IMR-90 (cell line): ENCODE measurements around the gene STARD7. TPM values are rescaled to one million over a fixed set of nuclear protein-coding genes. Genes with fewer than 3 reads are reported as not detected.

ENCODE experiments used
- ATAC-seq: fragments of 200-7000 bp; cut with Tn5 transposase; 2 replicates; pipeline ENCODE4 v1.9.1; 2020; ENCODE audit warnings: low read depth, mild to moderate bottlenecking, moderate library complexity
- BruUV-seq: library from RNA; stranded (reverse); fragments of 400-500 nt; replicated peaks from 2 replicates; lab custom pipeline; 2021; lab: Mats Ljungman, UMichigan
- CTCF ChIA-PET: fragments of 300-600 bp; formaldehyde crosslinking; extraction: SDS; loops from one replicate; lab custom pipeline; 2021; ENCODE audit warnings: antibody characterized with exemption; lab: Yijun Ruan, JAX
- POLR2A ChIA-PET: fragments of 300-600 bp; sonication (Branson Sonifier 250); formaldehyde crosslinking; loops from one replicate; lab custom pipeline; 2022; ENCODE audit warnings: antibody characterized with exemption; ENCODE audit not compliant: unreplicated experiment; lab: Charles Lee
- DNase-seq: peaks from one replicate; pipeline ENCODE4 v3.0.0; 2013
- H2AFZ ChIP-seq: replicated peaks from 2 replicates; pipeline ENCODE3; 2013; ENCODE audit warnings: low read length, mild to moderate bottlenecking; ENCODE audit not compliant: poor library complexity
- H2AK5ac ChIP-seq: 2 replicates; pipeline ENCODE4 v1.6.1; 2013; ENCODE audit warnings: low read depth, low read length, inconsistent platforms
- H2AK9ac ChIP-seq: replicated peaks from 2 replicates; pipeline ENCODE3; 2013; ENCODE audit warnings: mild to moderate bottlenecking, low read depth, low read length, moderate library complexity; ENCODE audit not compliant: poor library complexity
- H2BK120ac ChIP-seq: 2 replicates; pipeline ENCODE4 v1.6.1; 2013; ENCODE audit warnings: low read depth, low read length, inconsistent platforms
- H2BK15ac ChIP-seq: 3 replicates; pipeline ENCODE4 v1.6.1; 2013; ENCODE audit warnings: low read depth, low read length, inconsistent platforms
- H2BK20ac ChIP-seq: 2 replicates; pipeline ENCODE4 v1.6.1; 2013; ENCODE audit warnings: low read depth, mild to moderate bottlenecking, inconsistent platforms, low read length, moderate library complexity
- H2BK5ac ChIP-seq: 2 replicates; pipeline ENCODE4 v1.6.1; 2013; ENCODE audit warnings: mild to moderate bottlenecking, low read depth, low read length, inconsistent platforms; ENCODE audit not compliant: poor library complexity, severe bottlenecking
- H3K14ac ChIP-seq: replicated peaks from 2 replicates; pipeline ENCODE4 v1.6.1; 2013; ENCODE audit warnings: low read depth, low read length, inconsistent platforms
- H3K18ac ChIP-seq: 2 replicates; pipeline ENCODE4 v1.6.1; 2013; ENCODE audit warnings: low read depth, low read length, control low read depth
- H3K23ac ChIP-seq: 2 replicates; pipeline ENCODE4 v1.6.1; 2013; ENCODE audit warnings: low read depth, low read length, inconsistent platforms
- H3K27ac ChIP-seq: 2 replicates; pipeline ENCODE4 v1.5.1; 2013; ENCODE audit warnings: mild to moderate bottlenecking, control low read depth, low read length; ENCODE audit not compliant: insufficient read depth
- H3K27me3 ChIP-seq: 2 replicates; pipeline ENCODE4 v1.6.1; 2013; ENCODE audit warnings: low read length; ENCODE audit not compliant: control insufficient read depth, insufficient read depth
- H3K36me3 ChIP-seq: 2 replicates; pipeline ENCODE4 v1.6.1; 2013; ENCODE audit warnings: low read length, mixed read lengths; ENCODE audit not compliant: control insufficient read depth, insufficient read depth
- H3K4ac ChIP-seq: 2 replicates; pipeline ENCODE4 v1.6.1; 2013; ENCODE audit warnings: low read depth, low read length, inconsistent platforms
- H3K4me1 ChIP-seq: 2 replicates; pipeline ENCODE4 v1.6.1; 2013; ENCODE audit warnings: low read length, mixed read lengths; ENCODE audit not compliant: control insufficient read depth, insufficient read depth
- H3K4me2 ChIP-seq: 2 replicates; pipeline ENCODE4 v1.6.1; 2013; ENCODE audit warnings: low read depth, mild to moderate bottlenecking, control low read depth, low read length, moderate library complexity
- H3K4me3 ChIP-seq: 2 replicates; pipeline ENCODE4 v1.5.1; 2013; ENCODE audit warnings: low read depth, mild to moderate bottlenecking, control low read depth, low read length, moderate library complexity; ENCODE audit not compliant: insufficient read depth
- H3K56ac ChIP-seq: 2 replicates; pipeline ENCODE4 v1.6.1; 2013; ENCODE audit warnings: low read length, inconsistent platforms; ENCODE audit not compliant: insufficient read depth; ENCODE audit errors: extremely low read depth
- H3K79me1 ChIP-seq, 2 experiments: 2 replicates each; pipeline ENCODE4 v1.6.1; 2013; ENCODE audit warnings: low read length in 2 of 2, inconsistent platforms in 1 of 2, low read depth in 1 of 2
- H3K9ac ChIP-seq: 2 replicates; pipeline ENCODE4 v1.6.1; 2013; ENCODE audit warnings: low read depth, low read length, control low read depth
- H3K9me1 ChIP-seq: 2 replicates; pipeline ENCODE4 v1.6.1; 2013; ENCODE audit warnings: low read length, inconsistent platforms; ENCODE audit not compliant: insufficient read depth
- H3K9me3 ChIP-seq: 2 replicates; pipeline ENCODE4 v1.6.1; 2013; ENCODE audit warnings: low read length; ENCODE audit not compliant: control insufficient read depth, insufficient read depth
- H4K20me1 ChIP-seq: 2 replicates; pipeline ENCODE4 v1.6.1; 2013; ENCODE audit warnings: low read length, inconsistent platforms; ENCODE audit not compliant: insufficient read depth
- H4K5ac ChIP-seq: 2 replicates; pipeline ENCODE4 v1.6.1; 2013; ENCODE audit warnings: mild to moderate bottlenecking, low read depth, low read length, control low read depth
- H4K8ac ChIP-seq, 2 experiments: 2 replicates each; pipeline ENCODE4 v1.6.1; 2013; ENCODE audit warnings: low read depth in 2 of 2, low read length in 2 of 2, control low read depth in 1 of 2, inconsistent platforms in 1 of 2
- H4K91ac ChIP-seq: 2 replicates; pipeline ENCODE4 v1.6.1; 2013; ENCODE audit warnings: low read depth, low read length, inconsistent platforms; ENCODE audit not compliant: insufficient read depth
- BHLHE40 ChIP-seq: fragments of 150-350 bp; IDR thresholded peaks from 2 replicates; pipeline ENCODE4 v1.6.1; 2016; ENCODE audit warnings: mild to moderate bottlenecking, low read depth, low read length
- CEBPB ChIP-seq: IDR thresholded peaks from 2 replicates; pipeline ENCODE4 v1.6.1; 2012; ENCODE audit warnings: low read depth, low read length, improper control_type of control experiment
- CHD1 ChIP-seq: IDR thresholded peaks from 2 replicates; pipeline ENCODE4 v1.6.1; 2012; ENCODE audit warnings: low read depth, low read length, improper control_type of control experiment
- CTCF ChIP-seq: conservative IDR thresholded peaks from 2 replicates; pipeline ENCODE4 v1.5.1; 2012; ENCODE audit warnings: mild to moderate bottlenecking, low read depth, low read length, improper control_type of control experiment
- FOS ChIP-seq: fragments of 150-350 bp; IDR thresholded peaks from 2 replicates; pipeline ENCODE4 v1.6.1; 2016; ENCODE audit warnings: low read depth, low read length
- MAFK ChIP-seq: IDR thresholded peaks from 2 replicates; pipeline ENCODE4 v1.6.1; 2012; ENCODE audit warnings: low read depth, low read length, improper control_type of control experiment
- MAZ ChIP-seq: IDR thresholded peaks from 2 replicates; pipeline ENCODE4 v1.6.1; 2012; ENCODE audit warnings: low read depth, mild to moderate bottlenecking, low read length, improper control_type of control experiment, moderate library complexity, borderline replicate concordance
- MXI1 ChIP-seq: IDR thresholded peaks from 2 replicates; pipeline ENCODE4 v1.6.1; 2012; ENCODE audit warnings: low read depth, mild to moderate bottlenecking, low read length, moderate library complexity, borderline replicate concordance
- NFE2L2 ChIP-seq: fragments of 150-350 bp; IDR thresholded peaks from 2 replicates; pipeline ENCODE4 v1.6.1; 2016; ENCODE audit warnings: low read depth, mild to moderate bottlenecking, low read length
- POLR2A ChIP-seq: IDR thresholded peaks from 2 replicates; pipeline ENCODE4 v1.6.1; 2012; ENCODE audit warnings: mild to moderate bottlenecking, low read depth, low read length
- RAD21 ChIP-seq: IDR thresholded peaks from 2 replicates; pipeline ENCODE4 v1.6.1; 2012; ENCODE audit warnings: low read length, improper control_type of control experiment
- RCOR1 ChIP-seq: IDR thresholded peaks from 2 replicates; pipeline ENCODE4 v1.6.1; 2012; ENCODE audit warnings: mild to moderate bottlenecking, low read length, improper control_type of control experiment; ENCODE audit not compliant: insufficient replicate concordance
- RFX5 ChIP-seq: IDR thresholded peaks from 2 replicates; pipeline ENCODE4 v1.8.0; 2012; ENCODE audit warnings: low read depth, mild to moderate bottlenecking, low read length, moderate library complexity
- SMC3 ChIP-seq: fragments of 150-350 bp; IDR thresholded peaks from 2 replicates; pipeline ENCODE4 v1.6.1; 2016; ENCODE audit warnings: low read depth, mild to moderate bottlenecking, antibody characterized with exemption, low read length, moderate library complexity
- WGBS, 2 experiments: methylation state at CpG; one replicate each; pipeline versions ENCODE4 v1.1.5 to v1.1.7; 2013; ENCODE audit warnings: missing lambda C conversion rate in 2 of 2; ENCODE audit not compliant: insufficient read length in 1 of 2; ENCODE audit errors: extremely low coverage in 2 of 2; 5-methylcytosine and 5-hydroxymethylcytosine counted together
- dilution Hi-C: fragments of 300-500 bp; cut with HindIII; formaldehyde crosslinking; loops from one replicate; pipeline ENCODE4 v1.14.3; 2018; ENCODE audit warnings: low sequenced_read_pairs; ENCODE audit not compliant: unreplicated experiment
- in situ Hi-C: fragments of 300-500 bp; cut with MboI; formaldehyde crosslinking; loops from 3 replicates; pipeline ENCODE4 v1.14.3; 2019; ENCODE audit warnings: low sequenced_read_pairs, inconsistent platforms, mixed read lengths
- intact Hi-C: fragments of 100-400 bp; cut with micrococcal nuclease; formaldehyde crosslinking; loops from 2 replicates; pipeline ENCODE4 v1.10.0; 2022
- polyA plus RNA-seq, 3 experiments: library from polyadenylated mRNA; depleted of rRNA; stranded (reverse); fragments of >200 nt; gene quantifications; 2 replicates each; pipeline ENCODE4 v1.2.3, GENCODE V29; 2012; ENCODE audit warnings: low replicate concordance in 1 of 3
- total RNA-seq: library from RNA; depleted of rRNA; stranded (reverse); fragments of >200 nt; gene quantifications from 2 replicates; pipeline ENCODE4 v1.2.3, GENCODE V29; 2012
- TF ChIP-seq, protein P1 (sequence below): fragments of 150-350 bp; IDR thresholded peaks from 2 replicates; pipeline ENCODE4 v1.6.1; 2017; ENCODE audit warnings: mild to moderate bottlenecking, antibody characterized with exemption, low read length, low read depth
- TF ChIP-seq, protein P2 (sequence below): fragments of 150-350 bp; IDR thresholded peaks from 2 replicates; pipeline ENCODE4 v1.6.1; 2016; ENCODE audit warnings: low read depth, mild to moderate bottlenecking, low read length, moderate library complexity, borderline replicate concordance

STARD7 gene
- total and polyA plus RNA-seq, 2 of the 4 experiments (the other 2 are of a cell fraction) = 61.7 to 138 TPM

DNA sequence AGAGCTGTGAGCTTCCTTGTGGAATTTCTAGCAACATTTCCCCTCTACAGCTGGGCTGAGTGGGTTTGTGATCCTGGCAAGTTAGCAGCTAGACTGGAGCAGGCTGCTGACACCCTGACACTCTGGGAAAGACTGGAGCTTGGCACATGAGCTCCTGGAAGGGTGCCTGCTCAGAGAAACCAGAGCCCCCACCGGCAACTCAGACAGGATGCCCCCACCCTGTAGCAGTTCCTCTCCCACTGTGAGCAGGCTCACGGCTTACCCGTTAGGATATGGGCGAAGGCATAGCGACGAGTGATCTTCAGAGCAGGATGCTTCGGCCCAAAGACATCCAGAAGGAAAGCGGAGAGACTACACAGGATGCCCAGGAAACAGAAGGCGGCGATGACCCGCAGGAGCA is 45.9 kb upstream of the STARD7 start:
- H3K9ac ChIP-seq = no peak overlapping the region
- ATAC-seq (no peak), DNase-seq (no peak)
- no peak for TF ChIP-seq BHLHE40
- no peak for TF ChIP-seq CTCF
- no peak for TF ChIP-seq FOS
- TF ChIP-seq SMC3 = no peak
- TF ChIP-seq, protein P1, sequence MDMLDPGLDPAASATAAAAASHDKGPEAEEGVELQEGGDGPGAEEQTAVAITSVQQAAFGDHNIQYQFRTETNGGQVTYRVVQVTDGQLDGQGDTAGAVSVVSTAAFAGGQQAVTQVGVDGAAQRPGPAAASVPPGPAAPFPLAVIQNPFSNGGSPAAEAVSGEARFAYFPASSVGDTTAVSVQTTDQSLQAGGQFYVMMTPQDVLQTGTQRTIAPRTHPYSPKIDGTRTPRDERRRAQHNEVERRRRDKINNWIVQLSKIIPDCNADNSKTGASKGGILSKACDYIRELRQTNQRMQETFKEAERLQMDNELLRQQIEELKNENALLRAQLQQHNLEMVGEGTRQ = no peak
- TF ChIP-seq RFX5 = no peak
- no peak for TF ChIP-seq MAFK
- no peak for TF ChIP-seq CEBPB
- no peak for TF ChIP-seq POLR2A
- TF ChIP-seq MAZ = no peak
- no peak for TF ChIP-seq NFE2L2
- TF ChIP-seq CHD1 = no peak
- TF ChIP-seq RCOR1 = no peak
- no peak for TF ChIP-seq MXI1
- TF ChIP-seq RAD21 = no peak
- TF ChIP-seq, protein P2, sequence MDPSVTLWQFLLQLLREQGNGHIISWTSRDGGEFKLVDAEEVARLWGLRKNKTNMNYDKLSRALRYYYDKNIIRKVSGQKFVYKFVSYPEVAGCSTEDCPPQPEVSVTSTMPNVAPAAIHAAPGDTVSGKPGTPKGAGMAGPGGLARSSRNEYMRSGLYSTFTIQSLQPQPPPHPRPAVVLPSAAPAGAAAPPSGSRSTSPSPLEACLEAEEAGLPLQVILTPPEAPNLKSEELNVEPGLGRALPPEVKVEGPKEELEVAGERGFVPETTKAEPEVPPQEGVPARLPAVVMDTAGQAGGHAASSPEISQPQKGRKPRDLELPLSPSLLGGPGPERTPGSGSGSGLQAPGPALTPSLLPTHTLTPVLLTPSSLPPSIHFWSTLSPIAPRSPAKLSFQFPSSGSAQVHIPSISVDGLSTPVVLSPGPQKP = no peak
- in situ Hi-C loops (loop anchor here (25.0 kb wide), 1 partner anchor 242 kb away; no protein-coding TSS in a partner anchor), dilution Hi-C loops (no loop called here), intact Hi-C loops (no loop called here)
- H2BK5ac ChIP-seq = no peak overlapping the region
- H4K91ac ChIP-seq = no peak overlapping the region
- H3K4me1 ChIP-seq = peaks cover 16% of the 10 kb centered on the region
- H2BK120ac ChIP-seq = no peak overlapping the region
- H3K79me1 ChIP-seq = peaks cover 27 to 55% of the 10 kb centered on the region in 2 experiments
- peaks cover 29% of the 10 kb centered on the region for H4K20me1 ChIP-seq
- H3K27ac ChIP-seq = no peak overlapping the region
- no peak overlapping the region for H2AK9ac ChIP-seq
- no peak overlapping the region for H2BK15ac ChIP-seq
- peaks cover 39% of the 10 kb centered on the region for H3K36me3 ChIP-seq
- no peak overlapping the region for H3K14ac ChIP-seq
- WGBS, 2 experiments = 85% methylated on average over 6 of the region's 11 CpGs; no CpG with 5 or more reads in 1 of the 2 experiments
- H3K9me1 ChIP-seq = peaks cover 25% of the 10 kb centered on the region
- no peak overlapping the region for H2AK5ac ChIP-seq
- no peak overlapping the region for H3K23ac ChIP-seq
- POLR2A ChIA-PET = no interaction called here
- H3K4ac ChIP-seq = no peak overlapping the region
- CTCF ChIA-PET = no interaction called here
- H3K27me3 ChIP-seq = no peaks in the 10 kb centered on the region
- H3K9me3 ChIP-seq = no peaks in the 10 kb centered on the region
- no peak overlapping the region for H3K18ac ChIP-seq
- no peak overlapping the region for H3K4me3 ChIP-seq
- H2BK20ac ChIP-seq = no peak overlapping the region
- H3K56ac ChIP-seq = no peak overlapping the region
- no TSS peak for BruUV-seq
- H4K5ac ChIP-seq = no peak overlapping the region
- no peak overlapping the region for H3K4me2 ChIP-seq
- H4K8ac ChIP-seq = no peak overlapping the region
- H2AFZ ChIP-seq = no peak overlapping the region
